Caco-2 (cell line): Measurements from ENCODE around the gene CCNQ. TPM values are rescaled to one million over a fixed set of nuclear protein-coding genes. Genes with fewer than 3 reads are reported as not detected.
A peak's percentile ranks its signal among the peaks of the same experiment; 100 is the strongest.

Experiments
- BruUV-seq: library from RNA; stranded (reverse); fragments of 400-500 nt; replicated peaks from 2 replicates; lab custom pipeline; 2021; lab: Mats Ljungman, UMichigan
- CTCF ChIA-PET: fragments of 300-600 bp; sonication (Branson Sonifier 250); formaldehyde crosslinking; loops from one replicate; lab custom pipeline; 2022; ENCODE audit warnings: antibody characterized with exemption; lab: Charles Lee
- POLR2A ChIA-PET: fragments of 300-600 bp; sonication (Branson Sonifier 250); formaldehyde crosslinking; loops from one replicate; lab custom pipeline; 2022; ENCODE audit warnings: antibody characterized with exemption; lab: Charles Lee
- DNase-seq, 2 experiments: peaks; one replicate each; pipeline versions ENCODE4 v3.0.0 to v3.0.0-alpha.2; 2020 to 2022
- H3K27me3 ChIP-seq: replicated peaks from 2 replicates; pipeline ENCODE4 v1.6.0; 2011; ENCODE audit warnings: low read length; ENCODE audit not compliant: control insufficient read depth, insufficient read depth
- H3K36me3 ChIP-seq: 2 replicates; pipeline ENCODE4 v1.5.1; 2011; ENCODE audit warnings: low read length; ENCODE audit not compliant: control insufficient read depth, insufficient read depth
- H3K4me1 ChIP-seq: fragments of 250-450 bp; sonication (Bioruptor Pico); 2 replicates; pipeline ENCODE4 v1.5.1; 2020; ENCODE audit warnings: mild to moderate bottlenecking
- H3K4me3 ChIP-seq: 2 replicates; pipeline ENCODE4 v1.5.1; 2011; ENCODE audit warnings: low read depth, mild to moderate bottlenecking, control low read depth, low read length
- H3K9me3 ChIP-seq: fragments of 250-450 bp; sonication (Bioruptor Pico); 2 replicates; pipeline ENCODE4 v1.5.1; 2020; ENCODE audit warnings: mild to moderate bottlenecking, moderate library complexity
- H3K27ac Mint-ChIP-seq: one replicate; pipeline ENCODE4 v1.8.0; 2022; ENCODE audit warnings: mixed read lengths; ENCODE audit not compliant: unreplicated experiment
- H3K27me3 Mint-ChIP-seq: one replicate; pipeline ENCODE4 v1.8.0; 2022; ENCODE audit warnings: mixed read lengths; ENCODE audit not compliant: insufficient read depth, unreplicated experiment
- H3K36me3 Mint-ChIP-seq: one replicate; pipeline ENCODE4 v1.8.0; 2022; ENCODE audit warnings: mild to moderate bottlenecking, mixed read lengths; ENCODE audit not compliant: insufficient read depth, unreplicated experiment
- H3K4me1 Mint-ChIP-seq: one replicate; pipeline ENCODE4 v1.8.0; 2022; ENCODE audit warnings: low read depth, mixed read lengths; ENCODE audit not compliant: unreplicated experiment
- H3K4me3 Mint-ChIP-seq: one replicate; pipeline ENCODE4 v1.8.0; 2022; ENCODE audit warnings: mild to moderate bottlenecking, moderate library complexity, mixed read lengths; ENCODE audit not compliant: unreplicated experiment
- H3K9me3 Mint-ChIP-seq: one replicate; pipeline ENCODE4 v1.8.0; 2022; ENCODE audit warnings: mixed read lengths; ENCODE audit not compliant: unreplicated experiment
- intact Hi-C: fragments of 100-400 bp; cut with micrococcal nuclease; formaldehyde crosslinking; loops from one replicate; pipeline ENCODE4 v1.10.0; 2022; ENCODE audit not compliant: unreplicated experiment
- total RNA-seq: library from RNA; stranded (reverse); gene quantifications from 2 replicates; pipeline ENCODE4 v1.2.3, GENCODE V29; 2022
- TF ChIP-seq, protein P1 (sequence below), 2 experiments: fragments of 200-600 bp in 1 of 2; IDR thresholded peaks; 1 replicate in 1 of 2; 2 replicates in 1 of 2; pipeline versions ENCODE4 v1.5.1 to v1.8.0; 2011 to 2022; ENCODE audit warnings: antibody characterized with exemption in 1 of 2, control low read depth in 1 of 2, inconsistent platforms in 1 of 2, low read depth in 1 of 2, low read length in 1 of 2, mild to moderate bottlenecking in 1 of 2, moderate library complexity in 1 of 2; ENCODE audit not compliant: insufficient read depth in 1 of 2, severe bottlenecking in 1 of 2, unreplicated experiment in 1 of 2

The CCNQ gene
- total RNA-seq, 1 experiment from 2014 or later: 23.8 TPM

DNA sequence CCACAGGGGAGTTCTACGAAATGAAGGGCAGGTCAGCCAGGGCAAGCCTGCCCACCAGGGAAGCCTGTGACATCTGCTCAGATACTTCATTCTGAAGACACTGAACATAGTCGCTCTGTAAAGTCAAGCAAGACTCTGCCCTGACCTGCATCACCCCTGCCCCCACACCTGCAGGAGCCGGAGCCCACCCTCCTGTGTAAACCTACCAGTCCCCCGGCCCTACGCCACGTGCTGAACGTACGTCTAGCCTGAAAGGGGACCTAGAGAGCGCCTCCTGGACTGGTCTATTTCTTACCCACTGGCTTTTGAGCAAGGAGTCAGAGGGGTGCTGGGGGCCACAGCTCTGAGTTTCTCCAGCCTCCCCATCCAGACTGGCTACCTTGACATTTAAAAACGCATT is 11.6 kb downstream of the CCNQ start:
- no peaks in the 10 kb centered on the region; the same call in 1 of the 2 replicates for H3K36me3 ChIP-seq
- CTCF ChIA-PET: no interaction called here
- intact Hi-C loops: no loop called here
- no peaks in the 10 kb centered on the region for H3K27me3 Mint-ChIP-seq
- no peak for DNase-seq
- TF ChIP-seq, protein P1, sequence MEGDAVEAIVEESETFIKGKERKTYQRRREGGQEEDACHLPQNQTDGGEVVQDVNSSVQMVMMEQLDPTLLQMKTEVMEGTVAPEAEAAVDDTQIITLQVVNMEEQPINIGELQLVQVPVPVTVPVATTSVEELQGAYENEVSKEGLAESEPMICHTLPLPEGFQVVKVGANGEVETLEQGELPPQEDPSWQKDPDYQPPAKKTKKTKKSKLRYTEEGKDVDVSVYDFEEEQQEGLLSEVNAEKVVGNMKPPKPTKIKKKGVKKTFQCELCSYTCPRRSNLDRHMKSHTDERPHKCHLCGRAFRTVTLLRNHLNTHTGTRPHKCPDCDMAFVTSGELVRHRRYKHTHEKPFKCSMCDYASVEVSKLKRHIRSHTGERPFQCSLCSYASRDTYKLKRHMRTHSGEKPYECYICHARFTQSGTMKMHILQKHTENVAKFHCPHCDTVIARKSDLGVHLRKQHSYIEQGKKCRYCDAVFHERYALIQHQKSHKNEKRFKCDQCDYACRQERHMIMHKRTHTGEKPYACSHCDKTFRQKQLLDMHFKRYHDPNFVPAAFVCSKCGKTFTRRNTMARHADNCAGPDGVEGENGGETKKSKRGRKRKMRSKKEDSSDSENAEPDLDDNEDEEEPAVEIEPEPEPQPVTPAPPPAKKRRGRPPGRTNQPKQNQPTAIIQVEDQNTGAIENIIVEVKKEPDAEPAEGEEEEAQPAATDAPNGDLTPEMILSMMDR (IDR thresholded peaks at IDR 0.05; ENCODE audit: insufficient read depth in 1 of 2, low read depth in 1 of 2, low read length in 1 of 2, severe bottlenecking in 1 of 2, unreplicated experiment in 1 of 2): no peak
- H3K4me1 Mint-ChIP-seq: no peaks in the 10 kb centered on the region
- H3K9me3 Mint-ChIP-seq: no peaks in the 10 kb centered on the region
- no peaks in the 10 kb centered on the region for H3K27me3 ChIP-seq
- H3K36me3 Mint-ChIP-seq: peaks cover 15% of the 10 kb centered on the region
- peak overlapping the region; percentile 51 for H3K27ac Mint-ChIP-seq
- no peaks in the 10 kb centered on the region for H3K4me1 ChIP-seq
- H3K9me3 ChIP-seq: no peaks in the 10 kb centered on the region
- POLR2A ChIA-PET: no interaction called here
- H3K4me3 Mint-ChIP-seq: no peak overlapping the region
- BruUV-seq: no TSS peak
- H3K4me3 ChIP-seq: no peak overlapping the region

DNA sequence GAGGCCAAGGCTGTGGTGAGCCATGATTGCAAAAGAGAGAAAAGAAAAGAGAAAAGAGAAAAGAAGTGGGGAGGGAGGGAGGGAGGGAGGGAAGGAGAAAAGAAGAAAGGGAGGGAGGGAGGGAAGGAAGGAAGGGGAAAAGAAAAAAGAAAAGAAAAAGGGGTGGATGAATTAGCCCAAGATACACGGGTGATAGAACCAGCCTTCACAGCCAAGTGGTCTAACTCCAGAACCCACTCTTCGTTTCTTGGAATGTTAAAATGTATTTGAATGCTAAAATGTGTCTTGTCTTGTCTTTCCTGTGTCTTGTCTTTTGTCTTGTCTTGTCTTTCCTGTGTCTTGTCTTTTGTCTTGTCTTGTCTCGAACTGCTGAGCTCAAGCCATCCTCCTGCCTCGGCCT is 13.1 kb downstream of the CCNQ start:
- Histone ChIP-seq H3K9me3 (no peaks in the 10 kb centered on the region), H3K4me3 (no peak overlapping the region), H3K36me3 (no peaks in the 10 kb centered on the region; the same call in 1 of the 2 replicates), H3K27me3 (no peaks in the 10 kb centered on the region), H3K4me1 (no peaks in the 10 kb centered on the region)
- BruUV-seq: no TSS peak
- ChIA-PET POLR2A (no interaction called here), CTCF (no interaction called here)
- no peaks in the 10 kb centered on the region for H3K27me3 Mint-ChIP-seq
- H3K36me3 Mint-ChIP-seq: peaks cover 14% of the 10 kb centered on the region
- no peak for DNase-seq
- TF ChIP-seq, protein P1 (IDR thresholded peaks at IDR 0.05; ENCODE audit: insufficient read depth in 1 of 2, low read depth in 1 of 2, low read length in 1 of 2, severe bottlenecking in 1 of 2, unreplicated experiment in 1 of 2): no peak
- H3K4me3 Mint-ChIP-seq: no peak overlapping the region
- no peak overlapping the region for H3K27ac Mint-ChIP-seq
- intact Hi-C loops: no loop called here
- no peaks in the 10 kb centered on the region for H3K9me3 Mint-ChIP-seq
- H3K4me1 Mint-ChIP-seq: no peaks in the 10 kb centered on the region

DNA sequence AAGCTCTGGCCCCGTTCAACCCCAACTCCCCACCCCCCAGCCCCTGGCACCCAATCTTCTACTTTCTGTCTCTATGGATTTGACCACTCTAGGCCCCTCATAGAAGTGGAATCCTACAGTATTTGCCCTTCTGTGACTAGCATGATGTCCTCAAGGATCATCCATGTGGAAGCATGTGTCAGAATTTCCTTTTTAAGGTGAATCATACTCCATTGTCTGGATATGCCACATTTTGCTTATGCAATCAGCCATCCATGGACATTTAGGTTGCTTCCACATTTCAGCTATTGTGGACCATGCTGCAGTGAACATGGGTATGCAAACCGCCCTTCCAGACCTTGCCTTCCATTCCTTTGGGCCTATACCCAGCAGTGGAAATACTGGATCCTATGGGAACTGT is 15.5 kb downstream of the CCNQ start:
- no peaks in the 10 kb centered on the region for H3K27me3 ChIP-seq
- no peaks in the 10 kb centered on the region; the same call in 1 of the 2 replicates for H3K36me3 ChIP-seq
- intact Hi-C loops: no loop called here
- H3K4me3 Mint-ChIP-seq: no peak overlapping the region
- H3K27ac Mint-ChIP-seq: no peak overlapping the region
- no peaks in the 10 kb centered on the region for H3K9me3 Mint-ChIP-seq
- H3K36me3 Mint-ChIP-seq: peaks cover 16% of the 10 kb centered on the region
- no peaks in the 10 kb centered on the region for H3K27me3 Mint-ChIP-seq
- ChIA-PET POLR2A (no interaction called here), CTCF (no interaction called here)
- no peaks in the 10 kb centered on the region for H3K4me1 ChIP-seq
- no peaks in the 10 kb centered on the region for H3K9me3 ChIP-seq
- no TSS peak for BruUV-seq
- H3K4me1 Mint-ChIP-seq: no peaks in the 10 kb centered on the region
- DNase-seq: no peak
- TF ChIP-seq, protein P1 (IDR thresholded peaks at IDR 0.05; ENCODE audit: insufficient read depth in 1 of 2, low read depth in 1 of 2, low read length in 1 of 2, severe bottlenecking in 1 of 2, unreplicated experiment in 1 of 2): no peak
- no peak overlapping the region for H3K4me3 ChIP-seq
